HFF-Myc (cell line): Measurements from ENCODE around the gene IGFLR1.

Experiments used
- DNase-seq: peaks from one replicate; pipeline ENCODE4 v3.0.0-alpha.2; 2011; ENCODE audit warnings: low read depth; ENCODE audit errors: extremely low read depth
- H3K4me3 ChIP-seq: replicated peaks from 2 replicates; pipeline ENCODE4 v1.5.1; 2011; ENCODE audit warnings: low read depth, mild to moderate bottlenecking, control low read depth, low read length
- TF ChIP-seq, protein P1 (sequence below): IDR thresholded peaks from 2 replicates; pipeline ENCODE4 v1.5.1; 2012; ENCODE audit warnings: mild to moderate bottlenecking, low read depth, low read length, control low read depth; ENCODE audit errors: missing control alignments

Gene IGFLR1

DNA sequence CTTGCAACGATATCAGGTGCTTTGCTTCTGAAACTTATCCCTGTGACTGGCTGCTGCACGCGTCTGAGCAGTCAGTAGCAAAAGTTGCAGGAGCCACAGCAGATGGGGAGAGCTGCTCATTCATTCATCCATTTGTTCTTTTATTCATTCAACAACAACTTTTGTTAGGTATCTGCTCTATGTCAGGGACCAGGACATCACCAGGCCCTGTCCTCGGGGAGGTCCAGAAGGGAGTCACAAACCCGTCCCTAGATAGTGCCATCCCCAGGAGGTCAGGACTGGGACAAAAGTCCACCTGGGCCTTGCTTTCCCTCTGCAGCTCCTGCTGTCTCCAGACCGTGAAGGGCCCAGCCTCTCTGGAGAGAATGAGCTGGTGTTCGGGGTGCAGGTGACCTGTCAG lies 35.7 kb upstream of the IGFLR1 start:
- TF ChIP-seq, protein P1, sequence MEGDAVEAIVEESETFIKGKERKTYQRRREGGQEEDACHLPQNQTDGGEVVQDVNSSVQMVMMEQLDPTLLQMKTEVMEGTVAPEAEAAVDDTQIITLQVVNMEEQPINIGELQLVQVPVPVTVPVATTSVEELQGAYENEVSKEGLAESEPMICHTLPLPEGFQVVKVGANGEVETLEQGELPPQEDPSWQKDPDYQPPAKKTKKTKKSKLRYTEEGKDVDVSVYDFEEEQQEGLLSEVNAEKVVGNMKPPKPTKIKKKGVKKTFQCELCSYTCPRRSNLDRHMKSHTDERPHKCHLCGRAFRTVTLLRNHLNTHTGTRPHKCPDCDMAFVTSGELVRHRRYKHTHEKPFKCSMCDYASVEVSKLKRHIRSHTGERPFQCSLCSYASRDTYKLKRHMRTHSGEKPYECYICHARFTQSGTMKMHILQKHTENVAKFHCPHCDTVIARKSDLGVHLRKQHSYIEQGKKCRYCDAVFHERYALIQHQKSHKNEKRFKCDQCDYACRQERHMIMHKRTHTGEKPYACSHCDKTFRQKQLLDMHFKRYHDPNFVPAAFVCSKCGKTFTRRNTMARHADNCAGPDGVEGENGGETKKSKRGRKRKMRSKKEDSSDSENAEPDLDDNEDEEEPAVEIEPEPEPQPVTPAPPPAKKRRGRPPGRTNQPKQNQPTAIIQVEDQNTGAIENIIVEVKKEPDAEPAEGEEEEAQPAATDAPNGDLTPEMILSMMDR, result no peak
- no peak overlapping the region for H3K4me3 ChIP-seq

DNA sequence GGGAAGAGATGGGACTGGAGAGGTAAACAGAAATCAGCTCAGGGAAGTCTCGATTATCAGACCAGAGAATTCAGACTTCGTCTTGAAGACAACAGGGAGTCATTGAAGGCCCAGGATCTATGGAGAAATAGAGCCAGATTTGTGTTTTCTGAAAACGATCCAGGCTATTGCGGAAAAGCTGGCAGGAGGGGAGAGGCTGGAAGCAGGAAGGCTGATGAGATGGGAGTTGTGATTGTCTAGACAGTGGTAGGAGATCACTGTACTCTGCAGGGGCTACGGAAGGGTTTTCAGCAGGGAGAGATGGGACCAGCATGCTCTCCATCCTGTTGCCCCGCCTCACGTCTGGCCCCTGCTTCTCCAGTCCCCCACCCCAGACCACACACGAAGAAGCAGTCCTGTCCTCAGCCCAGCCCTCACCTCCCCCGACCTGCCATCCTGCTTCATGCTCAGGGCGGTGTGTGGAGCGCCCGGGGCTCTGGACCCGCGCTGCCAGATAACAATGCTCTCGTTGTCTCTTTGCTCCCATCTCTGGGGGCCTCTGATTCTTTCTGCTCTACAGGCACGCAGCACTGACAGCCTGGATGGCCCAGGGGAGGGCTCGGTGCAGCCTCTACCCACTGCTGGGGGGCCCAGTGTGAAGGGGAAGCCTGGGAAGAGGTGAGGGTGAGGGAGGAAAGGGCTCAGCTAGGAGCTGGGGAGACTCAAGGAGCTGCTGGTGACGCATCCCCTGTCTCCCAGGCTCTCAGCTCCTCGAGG lies 35.0 kb upstream of the IGFLR1 start:
- H3K4me3 ChIP-seq, result no peak overlapping the region
- DNase-seq, result no peak
- TF ChIP-seq, protein P1, result no peak

More for the DNA sequence above, 35.7 kb upstream of the IGFLR1 start:
- DNase-seq, result no peak

DNA sequence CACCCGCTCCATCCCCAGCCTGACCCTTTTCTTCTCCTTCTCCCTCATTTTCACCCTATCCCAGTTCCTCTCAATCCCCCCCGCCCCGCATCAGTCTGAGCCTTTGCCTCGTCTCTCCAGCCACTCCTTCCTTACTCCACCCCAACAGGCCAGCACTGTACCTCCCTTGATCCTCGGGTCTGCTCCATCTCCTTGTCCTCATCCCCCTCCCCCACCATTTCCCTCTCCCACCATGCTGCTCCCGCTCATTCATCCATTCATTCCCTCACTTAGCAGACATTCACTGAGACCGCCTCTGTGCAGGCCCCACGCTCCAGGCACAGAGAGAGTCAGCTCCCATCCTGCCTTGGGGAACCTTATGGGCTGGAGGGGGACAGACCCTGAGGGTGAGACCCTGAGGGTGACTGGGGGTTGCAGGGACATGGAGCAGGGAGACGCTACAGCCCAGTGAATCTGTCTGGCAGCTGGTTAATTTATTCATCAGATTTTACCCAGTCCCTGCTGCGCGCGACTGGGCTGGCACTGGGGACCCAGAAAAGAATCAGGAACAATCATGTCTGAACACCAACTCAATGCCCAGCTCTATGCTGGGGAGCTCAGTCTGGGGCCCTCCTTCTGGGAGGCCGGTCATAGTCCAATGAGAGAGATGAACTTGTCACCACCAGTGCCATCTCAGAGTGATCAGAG lies 34.0 kb upstream of the IGFLR1 start:
- DNase-seq, result no peak
- H3K4me3 ChIP-seq, result peak overlapping the region; percentile 49

DNA sequence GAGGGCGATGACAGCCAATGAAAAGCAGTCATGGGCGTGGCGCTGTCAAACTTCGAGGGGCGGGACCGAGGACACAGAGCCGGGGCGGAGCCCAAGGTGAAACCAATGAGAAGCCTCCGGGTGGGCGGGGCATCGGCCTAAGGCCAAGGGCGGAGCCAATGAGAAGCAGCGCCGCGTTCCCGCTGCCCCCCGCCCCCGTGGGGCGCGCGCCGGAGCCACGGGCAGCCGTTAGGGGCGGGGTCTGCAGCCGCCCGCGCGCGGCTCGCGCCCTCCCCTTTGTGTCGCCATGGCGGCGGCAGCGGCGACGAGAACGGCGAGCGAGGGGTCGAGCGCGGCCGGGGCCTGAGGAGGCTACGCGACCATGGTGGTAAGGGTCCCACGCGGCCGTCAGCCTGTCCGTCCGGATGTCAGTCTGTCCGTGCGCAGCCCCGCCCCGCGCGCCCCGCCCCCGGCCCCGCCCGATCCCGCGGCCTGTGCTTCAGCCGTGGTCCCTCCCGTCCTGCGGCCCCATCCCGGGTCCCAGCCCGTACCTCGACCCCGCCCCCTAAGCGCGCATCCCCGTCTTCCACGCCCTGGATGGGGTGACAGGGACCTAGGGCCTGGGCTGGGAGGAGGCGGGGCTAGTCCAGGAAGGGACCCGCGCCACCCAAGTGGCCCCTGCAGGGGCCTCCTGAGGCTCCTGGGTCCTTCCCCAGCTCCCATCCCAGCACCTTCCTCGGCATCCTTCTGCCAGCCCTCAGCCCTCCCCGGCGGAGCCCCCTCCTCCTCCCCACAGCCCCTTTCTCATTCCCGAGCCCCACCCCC lies 33.2 kb upstream of the IGFLR1 start, which contains the start of gene ARHGAP33:
Gene ARHGAP33, plus strand, starts transcription at position 267 of the 804 bp plus-strand sequence. Its CDS starts 95 bp downstream, at position 362.
- TF ChIP-seq, protein P1, result no peak
- H3K4me3 ChIP-seq, result peak within 1 kb of the TSS; percentile 49
- peak; percentile 88 for DNase-seq

More for the DNA sequence above, 34.0 kb upstream of the IGFLR1 start:
- TF ChIP-seq, protein P1, result no peak

DNA sequence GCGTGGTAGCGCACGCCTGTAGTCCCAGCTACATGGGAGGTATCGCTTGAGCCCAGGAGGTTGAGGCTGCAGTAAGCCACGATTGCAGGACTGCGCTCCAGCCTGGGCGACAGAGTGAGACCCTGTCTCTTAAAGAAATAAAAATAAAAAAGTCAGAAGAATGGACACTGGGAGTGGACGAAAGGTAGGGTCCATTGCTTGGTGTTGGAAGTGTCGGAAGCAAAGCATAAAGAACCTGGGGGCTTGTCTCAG lies 32.7 kb upstream of the IGFLR1 start:
- TF ChIP-seq, protein P1, result no peak
- no peak overlapping the region; the same call in 1 of the 2 replicates for H3K4me3 ChIP-seq
- DNase-seq, result no peak

DNA sequence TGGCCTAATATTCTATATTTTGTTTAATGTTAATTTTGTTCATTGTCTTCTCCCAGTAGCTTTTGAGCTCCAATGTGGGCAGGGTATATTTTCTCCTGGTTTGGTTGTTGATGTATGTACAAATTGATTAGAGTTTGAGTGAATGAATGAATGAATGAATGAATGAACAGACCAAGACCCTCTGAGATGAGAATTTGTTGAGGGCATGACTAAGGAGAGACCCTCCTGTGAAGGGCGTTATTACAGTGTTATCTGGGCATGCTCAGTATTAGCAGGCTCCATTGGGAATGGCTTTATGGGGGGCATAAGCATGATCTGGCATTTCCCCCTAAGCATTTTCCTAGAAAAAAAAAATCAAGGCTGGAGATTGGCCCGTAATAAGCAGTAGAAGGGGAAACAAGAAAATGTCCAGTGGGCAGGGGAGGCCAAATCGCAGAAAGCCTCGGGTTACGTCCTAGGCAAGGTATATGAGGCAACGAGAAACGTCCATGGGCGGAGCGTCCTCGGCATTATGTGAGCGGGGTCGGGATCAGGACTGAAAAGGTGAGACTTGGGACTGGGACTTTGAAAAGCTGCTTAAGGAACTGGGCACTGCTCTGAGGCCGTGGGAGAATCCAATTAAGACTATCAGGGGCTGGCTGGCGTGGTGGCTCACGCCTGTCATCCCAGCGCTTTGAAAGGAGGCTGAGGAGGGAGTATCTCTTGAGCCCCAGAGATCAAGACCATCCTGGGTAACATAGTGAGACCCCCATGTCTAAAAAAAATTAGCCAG lies 32.2 kb upstream of the IGFLR1 start:
- TF ChIP-seq, protein P1, result no peak
- no peak for DNase-seq
- no peak overlapping the region; the same call in 1 of the 2 replicates for H3K4me3 ChIP-seq
